Left lung (tissue), 10 donors: Measurements from ENCODE around the gene LGALS12. TPM values are rescaled to one million over a fixed set of nuclear protein-coding genes. Genes with fewer than 3 reads are reported as not detected.

Experiments used
- ATAC-seq: fragments of 200-7000 bp; cut with Tn5 transposase; one replicate; pipeline ENCODE4 v1.9.1; 2020; ENCODE audit warnings: moderate library complexity
- DNase-seq, 4 donors: peaks; one replicate each; pipeline ENCODE4 v3.0.0-alpha.2; 2013 to 2020
- H3K27ac ChIP-seq, 2 donors: fragments of 200-600 bp; sonication (generic) in 1 of 2; one replicate each; pipeline versions ENCODE4 v1.5.0 to v1.8.0; 2020 to 2021
- H3K27me3 ChIP-seq, 2 donors: fragments of 200-600 bp; sonication (generic) in 1 of 2; one replicate each; pipeline versions ENCODE4 v1.5.0 to v1.8.0; 2020 to 2021
- H3K36me3 ChIP-seq, 2 donors: fragments of 200-600 bp; sonication (generic) in 1 of 2; one replicate each; pipeline versions ENCODE4 v1.5.0 to v1.8.0; 2020 to 2021
- H3K4me1 ChIP-seq, 2 donors: fragments of 200-600 bp; one replicate each; pipeline ENCODE4 v1.8.0; 2021
- H3K4me3 ChIP-seq, 2 donors: fragments of 200-600 bp; sonication (generic) in 1 of 2; one replicate each; pipeline versions ENCODE4 v1.5.0 to v1.8.0; 2020 to 2021; ENCODE audit warnings: mild to moderate bottlenecking in 1 of 2
- H3K9me3 ChIP-seq, 2 donors: fragments of 200-600 bp; sonication (generic) in 1 of 2; one replicate each; pipeline versions ENCODE4 v1.5.0 to v1.8.0; 2020 to 2021
- intact Hi-C, 2 donors: fragments of 100-400 bp; cut with DNase I; formaldehyde crosslinking; loops; one replicate each; pipeline versions ENCODE4 v1.11.2 to v1.14.2; 2022
- polyA plus RNA-seq, 6 donors: library from polyadenylated mRNA; unstranded; fragments of 120-200 nt; gene quantifications; one replicate each; pipeline ENCODE4 v1.2.1, GENCODE V29; 2013; ENCODE audit not compliant: insufficient read length in 6 of 6
- total RNA-seq, 2 donors: library from RNA; stranded (reverse); fragmentation: NEBNext Ultra II Directional; extraction: Animal tissue kit (Norgen Biotek cat#: 25700); gene quantifications; one replicate each; pipeline ENCODE4 v1.2.1, GENCODE V29; 2021
- TF ChIP-seq, protein P1 (sequence below), 2 donors: fragments of 200-600 bp; sonication (generic) in 1 of 2; IDR thresholded peaks; one replicate each; pipeline versions ENCODE4 v1.5.0 to v1.8.0; 2021; ENCODE audit warnings: antibody characterized with exemption in 2 of 2
- donor health status: DM: no; HTN: yes; CAD: no.
- donor health status: DM: no; HTN: no; CAD: no.

The LGALS12 gene
- total and polyA plus RNA-seq, 8 donors: 0.15 to 0.86 (median 0.27) TPM

DNA sequence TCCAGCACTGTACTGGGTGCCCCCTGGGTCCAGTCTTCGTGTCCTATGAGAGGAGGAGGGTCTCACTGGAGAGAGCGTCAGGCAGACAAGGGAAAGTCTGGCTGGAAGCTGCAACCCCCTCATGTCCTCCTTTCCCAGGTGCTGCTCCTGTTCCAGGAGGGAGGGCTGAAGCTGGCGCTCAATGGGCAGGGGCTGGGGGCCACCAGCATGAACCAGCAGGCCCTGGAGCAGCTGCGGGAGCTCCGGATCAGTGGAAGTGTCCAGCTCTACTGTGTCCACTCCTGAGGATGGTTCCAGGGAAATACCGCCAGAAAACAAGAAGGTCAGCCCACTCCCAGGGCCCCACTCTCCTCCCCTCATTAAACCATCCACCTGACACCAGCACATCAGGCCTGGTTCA, 10.2 kb downstream of the LGALS12 start:
- ATAC-seq (no peak), DNase-seq (no peak)
- Histone ChIP-seq H3K4me1 (no peaks in the 10 kb centered on the region), H3K9me3 (no peaks in the 10 kb centered on the region), H3K27ac (no peak overlapping the region), H3K4me3 (no peak overlapping the region), H3K27me3 (no peaks in the 10 kb centered on the region), H3K36me3 (peaks cover 0 to 7% of the 10 kb centered on the region in 2 donors)
- intact Hi-C loops: no loop called here
- TF ChIP-seq, protein P1, sequence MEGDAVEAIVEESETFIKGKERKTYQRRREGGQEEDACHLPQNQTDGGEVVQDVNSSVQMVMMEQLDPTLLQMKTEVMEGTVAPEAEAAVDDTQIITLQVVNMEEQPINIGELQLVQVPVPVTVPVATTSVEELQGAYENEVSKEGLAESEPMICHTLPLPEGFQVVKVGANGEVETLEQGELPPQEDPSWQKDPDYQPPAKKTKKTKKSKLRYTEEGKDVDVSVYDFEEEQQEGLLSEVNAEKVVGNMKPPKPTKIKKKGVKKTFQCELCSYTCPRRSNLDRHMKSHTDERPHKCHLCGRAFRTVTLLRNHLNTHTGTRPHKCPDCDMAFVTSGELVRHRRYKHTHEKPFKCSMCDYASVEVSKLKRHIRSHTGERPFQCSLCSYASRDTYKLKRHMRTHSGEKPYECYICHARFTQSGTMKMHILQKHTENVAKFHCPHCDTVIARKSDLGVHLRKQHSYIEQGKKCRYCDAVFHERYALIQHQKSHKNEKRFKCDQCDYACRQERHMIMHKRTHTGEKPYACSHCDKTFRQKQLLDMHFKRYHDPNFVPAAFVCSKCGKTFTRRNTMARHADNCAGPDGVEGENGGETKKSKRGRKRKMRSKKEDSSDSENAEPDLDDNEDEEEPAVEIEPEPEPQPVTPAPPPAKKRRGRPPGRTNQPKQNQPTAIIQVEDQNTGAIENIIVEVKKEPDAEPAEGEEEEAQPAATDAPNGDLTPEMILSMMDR (IDR thresholded peaks at IDR 0.05): no peak

DNA sequence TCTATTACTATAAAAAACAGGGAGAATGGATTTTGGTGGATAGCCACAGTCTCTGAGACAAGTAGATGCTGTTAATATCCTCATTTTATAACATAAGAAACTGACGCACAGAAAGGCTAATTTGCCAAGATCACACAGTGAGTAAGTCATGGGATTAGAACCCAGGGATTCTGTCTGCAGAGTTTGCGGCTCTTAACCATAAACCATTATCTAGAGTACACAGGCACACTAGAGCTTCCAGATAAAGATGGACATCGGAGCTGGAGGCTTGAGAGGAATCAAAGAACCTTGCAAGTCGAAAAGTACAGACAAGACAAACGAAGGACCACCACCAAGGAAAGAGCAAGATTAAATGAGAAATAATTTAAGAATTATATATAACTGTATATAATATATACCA, 11.3 kb downstream of the LGALS12 start:
- Histone ChIP-seq H3K36me3 (peaks cover 0 to 6% of the 10 kb centered on the region in 2 donors), H3K27me3 (no peaks in the 10 kb centered on the region), H3K4me3 (no peak overlapping the region), H3K4me1 (no peaks in the 10 kb centered on the region), H3K27ac (no peak overlapping the region), H3K9me3 (no peaks in the 10 kb centered on the region)
- ATAC-seq (no peak), DNase-seq (no peak)
- intact Hi-C loops: no loop called here
- TF ChIP-seq, protein P1 (IDR thresholded peaks at IDR 0.05): no peak

DNA sequence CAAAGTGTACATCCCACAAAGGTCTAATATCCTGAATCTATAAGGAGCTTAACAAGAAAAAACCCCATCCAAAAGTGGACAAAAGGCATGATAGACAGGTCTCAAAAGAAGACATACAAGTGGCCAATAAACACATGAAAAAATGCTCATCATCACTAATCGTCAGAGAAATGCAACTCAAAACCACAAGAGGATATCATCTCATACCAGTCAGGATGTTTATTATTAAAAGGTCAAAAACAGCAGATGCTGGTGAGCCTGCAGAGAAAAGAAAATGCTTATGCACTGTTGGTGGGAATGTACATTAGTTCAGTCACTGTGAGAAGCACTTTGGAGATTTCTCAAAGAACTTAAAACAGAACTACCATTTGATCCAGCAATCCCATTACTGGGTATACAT, 12.7 kb downstream of the LGALS12 start:
- no peaks in the 10 kb centered on the region for H3K4me1 ChIP-seq

DNA sequence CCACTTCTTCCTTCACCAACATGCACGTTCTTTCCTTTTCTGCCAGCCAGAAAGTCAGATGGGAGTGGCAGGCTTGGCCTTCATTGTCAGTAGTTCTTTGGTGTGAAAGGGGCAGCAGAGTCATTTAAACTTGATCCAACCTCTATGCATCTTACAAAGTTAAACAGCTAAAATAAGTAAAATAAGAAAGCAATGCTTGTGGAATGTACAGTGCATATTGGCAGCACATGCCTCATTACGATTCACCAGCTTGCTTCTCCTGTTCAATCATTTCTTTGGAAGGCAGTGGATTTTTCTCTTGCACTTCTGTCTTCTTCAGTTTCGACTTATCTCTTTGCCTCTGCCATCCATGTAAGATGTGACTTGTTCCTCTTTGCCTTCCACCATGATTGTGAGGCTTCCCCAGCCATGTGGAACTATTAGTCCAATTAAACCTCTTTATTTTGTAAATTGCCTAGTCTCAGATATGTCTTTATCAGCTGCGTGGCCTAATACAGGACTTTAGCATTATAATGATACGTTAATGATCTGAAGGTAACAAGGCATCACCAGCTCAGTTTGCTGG, 14.8 kb downstream of the LGALS12 start:
- no peaks in the 10 kb centered on the region for H3K4me1 ChIP-seq
- H3K4me3 ChIP-seq: no peak overlapping the region
- TF ChIP-seq, protein P1 (IDR thresholded peaks at IDR 0.05): no peak
- DNase-seq (no peak), ATAC-seq (no peak)
- no peaks in the 10 kb centered on the region for H3K36me3 ChIP-seq
- intact Hi-C loops: no loop called here
- no peaks in the 10 kb centered on the region for H3K27me3 ChIP-seq
- peaks cover 0 to 14% of the 10 kb centered on the region in 2 donors for H3K9me3 ChIP-seq
- no peak overlapping the region for H3K27ac ChIP-seq

More for the DNA sequence above, 12.7 kb downstream of the LGALS12 start:
- no peak overlapping the region for H3K27ac ChIP-seq
- no peak overlapping the region for H3K4me3 ChIP-seq
- peaks cover 0 to 6% of the 10 kb centered on the region in 2 donors for H3K36me3 ChIP-seq
- peaks cover 0 to 3% of the 10 kb centered on the region in 2 donors for H3K9me3 ChIP-seq
- no peaks in the 10 kb centered on the region for H3K27me3 ChIP-seq
- ATAC-seq (no peak), DNase-seq (no peak)
- intact Hi-C loops: no loop called here
- TF ChIP-seq, protein P1 (IDR thresholded peaks at IDR 0.05): no peak

DNA sequence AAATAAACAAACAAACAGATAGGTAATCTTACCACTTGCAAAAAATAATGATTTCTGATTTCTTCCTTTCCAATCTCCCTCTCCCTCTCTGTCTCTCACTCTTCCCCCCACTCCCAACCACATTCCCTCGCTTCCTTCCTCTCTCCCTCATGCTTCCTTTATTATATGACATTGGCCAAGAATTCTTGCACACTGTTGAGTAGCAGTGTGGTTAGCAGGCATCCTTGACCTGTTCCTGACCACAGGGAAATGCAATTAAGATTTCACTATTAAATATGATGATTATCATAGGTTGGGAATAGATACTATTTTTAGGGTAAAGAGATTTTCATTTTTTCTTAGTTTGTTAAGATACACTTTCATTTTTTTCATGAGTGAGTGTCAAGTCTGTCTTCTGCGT, 16.0 kb downstream of the LGALS12 start:
- no peak overlapping the region for H3K4me3 ChIP-seq
- ATAC-seq (no peak), DNase-seq (no peak)
- TF ChIP-seq, protein P1 (IDR thresholded peaks at IDR 0.05): no peak
- H3K9me3 ChIP-seq: peaks cover 0 to 14% of the 10 kb centered on the region in 2 donors
- no peaks in the 10 kb centered on the region for H3K36me3 ChIP-seq
- intact Hi-C loops: no loop called here
- H3K27me3 ChIP-seq: no peaks in the 10 kb centered on the region
- H3K4me1 ChIP-seq: no peaks in the 10 kb centered on the region
- no peak overlapping the region for H3K27ac ChIP-seq
